IPS DF 4.7 (cell line): ENCODE data around the gene MRGPRX4.
"Not testable (repeated sequence)": the region's sequence is repeated elsewhere in the genome, so short reads cannot be mapped to it uniquely, and the experiment has no call there.

Source experiments
- DNase-seq: peaks from one replicate; pipeline ENCODE4 v3.0.0-alpha.2; 2013; ENCODE audit warnings: low spot score; ENCODE audit errors: extremely low read depth

MRGPRX4 gene

GRCh38 chr11:18172666-18173065 is at the start of gene MRGPRX4:
Gene MRGPRX4, plus strand, starts transcription at chr11:18172837. Its CDS starts 420 bp downstream, at chr11:18173257.
- no peak for DNase-seq

GRCh38 chr11:18131115-18131514 is 41.5 kb upstream of the MRGPRX4 start:
- DNase-seq: not testable (repeated sequence)

DNA sequence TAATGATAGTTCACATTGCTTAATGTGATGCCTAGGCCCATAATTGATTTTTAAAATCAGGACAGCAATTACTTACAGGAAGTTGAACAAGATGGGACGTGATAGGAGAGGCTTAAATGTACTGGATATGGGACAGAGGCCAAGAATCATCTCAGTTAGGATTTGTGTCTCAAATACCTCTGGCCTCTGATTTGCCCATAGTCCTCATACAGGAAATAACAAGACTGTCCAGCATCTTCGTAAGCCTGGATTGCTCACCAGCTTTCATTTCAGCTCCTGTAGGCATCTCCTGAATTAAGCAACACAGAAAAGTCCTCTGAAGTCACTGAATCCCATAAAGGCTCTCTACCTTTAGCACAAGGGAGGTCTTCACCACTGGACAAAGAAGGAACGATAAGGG is 40.3 kb upstream of the MRGPRX4 start, which contains the start of gene MRGPRX3:
Gene MRGPRX3 (plus strand): TSS at position 231 of the 400 bp plus-strand sequence. CDS start 4,632 bp downstream, outside the sequence.
- no peak for DNase-seq

- DNase-seq: no peak
Measured at GRCh38 chr11:18135308-18135707, 37.3 kb upstream of the MRGPRX4 start.

DNA sequence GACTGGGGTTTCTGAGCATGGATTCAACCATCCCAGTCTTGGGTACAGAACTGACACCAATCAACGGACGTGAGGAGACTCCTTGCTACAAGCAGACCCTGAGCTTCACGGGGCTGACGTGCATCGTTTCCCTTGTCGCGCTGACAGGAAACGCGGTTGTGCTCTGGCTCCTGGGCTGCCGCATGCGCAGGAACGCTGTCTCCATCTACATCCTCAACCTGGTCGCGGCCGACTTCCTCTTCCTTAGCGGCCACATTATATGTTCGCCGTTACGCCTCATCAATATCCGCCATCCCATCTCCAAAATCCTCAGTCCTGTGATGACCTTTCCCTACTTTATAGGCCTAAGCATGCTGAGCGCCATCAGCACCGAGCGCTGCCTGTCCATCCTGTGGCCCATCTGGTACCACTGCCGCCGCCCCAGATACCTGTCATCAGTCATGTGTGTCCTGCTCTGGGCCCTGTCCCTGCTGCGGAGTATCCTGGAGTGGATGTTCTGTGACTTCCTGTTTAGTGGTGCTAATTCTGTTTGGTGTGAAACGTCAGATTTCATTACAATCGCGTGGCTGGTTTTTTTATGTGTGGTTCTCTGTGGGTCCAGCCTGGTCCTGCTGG is 35.3 kb upstream of the MRGPRX4 start:
- no peak for DNase-seq

DNA sequence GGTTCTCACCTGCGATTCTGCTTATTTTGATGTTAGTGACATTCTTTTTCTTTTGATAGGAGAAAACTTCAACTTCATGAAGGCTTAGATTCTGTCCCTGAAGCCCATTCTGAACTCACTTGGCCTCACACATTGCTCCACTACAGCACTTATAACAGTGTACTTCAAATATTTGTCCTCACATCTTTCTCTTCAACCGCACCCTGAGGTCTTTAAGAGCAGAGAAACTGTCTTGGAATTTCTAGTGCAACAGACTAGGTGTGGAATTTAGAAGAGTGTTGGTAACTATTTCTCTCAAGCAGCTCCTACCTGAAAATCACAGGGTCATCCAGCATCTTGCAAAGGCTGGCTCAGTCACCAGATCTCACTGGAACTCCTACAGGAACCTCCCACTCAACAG is 32.5 kb upstream of the MRGPRX4 start:
- no peak for DNase-seq

GRCh38 chr11:18144243-18144642 is 28.4 kb upstream of the MRGPRX4 start:
- DNase-seq: no peak

GRCh38 chr11:18145025-18145424 is 27.6 kb upstream of the MRGPRX4 start:
- DNase-seq: no peak

DNA sequence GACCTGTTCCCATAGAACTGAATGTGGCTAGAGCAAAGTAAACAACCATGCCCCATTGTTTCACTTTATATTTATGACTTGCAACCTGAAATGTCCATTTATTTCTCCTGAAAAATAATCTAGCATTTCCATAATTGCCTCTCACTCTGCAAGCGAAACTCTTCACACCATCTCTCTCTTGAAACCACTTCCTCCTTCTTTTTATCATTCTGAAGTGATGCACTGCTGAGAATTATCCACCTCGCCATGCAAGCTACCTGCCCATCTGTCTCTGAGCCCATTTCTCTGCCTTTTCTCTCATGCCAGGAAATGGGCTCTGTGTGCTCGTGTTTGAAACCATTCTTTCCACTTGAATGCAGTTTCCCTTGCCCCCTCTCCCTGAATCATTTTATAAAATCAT is 26.8 kb upstream of the MRGPRX4 start:
- DNase-seq: no peak

DNA sequence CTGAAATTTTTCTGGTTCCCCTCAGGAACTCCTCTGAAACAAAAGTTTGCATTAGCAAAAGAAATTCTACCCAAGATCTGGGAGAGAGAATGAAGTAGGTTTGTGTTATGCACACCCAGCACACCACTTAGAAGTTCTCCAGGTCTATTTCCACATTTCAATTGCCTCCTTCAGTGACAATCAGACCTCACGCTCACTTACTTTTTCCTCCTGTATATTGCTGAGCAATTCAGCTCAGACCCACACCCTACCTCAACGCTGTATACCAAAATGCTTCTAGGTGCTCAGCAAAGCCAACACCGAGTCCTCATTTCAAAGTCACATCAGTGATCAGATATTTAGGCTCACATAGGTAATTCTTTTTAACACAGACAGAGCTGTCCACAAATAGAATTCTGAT is 21.1 kb upstream of the MRGPRX4 start:
- no peak for DNase-seq

- no peak for DNase-seq
Measured at GRCh38 chr11:18168372-18168771, 4.3 kb upstream of the MRGPRX4 start.

DNA sequence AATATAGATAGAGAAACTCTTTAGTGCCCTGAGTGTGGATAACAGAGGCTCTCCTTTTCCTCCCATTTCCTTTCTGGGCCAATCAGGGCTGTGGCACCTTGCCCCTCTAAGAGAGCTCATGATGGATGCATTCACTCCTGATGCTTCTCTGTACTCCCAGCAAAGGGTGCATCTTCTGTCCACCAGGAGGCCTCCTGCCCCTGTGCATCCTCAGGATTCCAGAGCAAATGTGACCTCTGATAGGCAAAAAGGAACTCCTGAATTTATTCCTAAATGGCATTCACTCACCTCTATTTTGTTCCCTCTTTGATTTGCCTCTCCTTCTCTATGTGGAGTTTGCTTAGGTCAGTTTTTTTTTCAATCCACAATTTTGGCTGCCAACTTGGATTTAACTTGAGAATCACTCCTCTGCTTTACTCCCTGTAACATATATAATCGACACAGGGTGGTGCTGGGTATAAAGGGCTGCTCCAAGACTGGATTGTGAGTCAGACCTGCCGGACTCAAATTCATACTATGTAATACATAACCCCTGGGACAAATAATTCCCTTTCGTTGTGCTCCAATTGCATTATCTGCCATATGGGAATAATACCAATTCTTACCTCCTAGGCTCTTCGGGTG is 1.1 kb upstream of the MRGPRX4 start:
- DNase-seq: peak; percentile 44

GRCh38 chr11:18173225-18173866 is 709 bp downstream of the MRGPRX4 start:
- no peak for DNase-seq

DNA sequence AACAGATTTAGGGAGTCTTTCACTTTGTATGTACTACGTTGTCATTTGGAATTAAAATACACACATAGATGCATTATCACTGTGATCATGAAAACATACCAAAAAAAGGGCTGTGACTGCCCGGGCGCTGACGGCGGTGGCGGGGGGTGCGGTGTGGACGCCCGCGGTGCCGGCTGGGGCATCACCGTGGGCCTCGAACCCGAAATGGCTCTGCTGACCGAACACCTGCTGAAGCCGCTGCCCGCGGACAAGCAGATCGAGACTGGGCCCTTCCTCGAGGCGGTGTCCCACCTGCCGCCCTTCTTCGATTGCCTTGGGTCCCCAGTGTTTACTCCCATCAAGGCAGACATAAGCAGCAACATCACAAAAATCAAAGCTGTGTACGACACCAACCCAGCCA is 16.2 kb downstream of the MRGPRX4 start:
- no peak for DNase-seq

- not testable (repeated sequence) for DNase-seq
Measured at GRCh38 chr11:18189476-18190245, 17.0 kb downstream of the MRGPRX4 start.

DNA sequence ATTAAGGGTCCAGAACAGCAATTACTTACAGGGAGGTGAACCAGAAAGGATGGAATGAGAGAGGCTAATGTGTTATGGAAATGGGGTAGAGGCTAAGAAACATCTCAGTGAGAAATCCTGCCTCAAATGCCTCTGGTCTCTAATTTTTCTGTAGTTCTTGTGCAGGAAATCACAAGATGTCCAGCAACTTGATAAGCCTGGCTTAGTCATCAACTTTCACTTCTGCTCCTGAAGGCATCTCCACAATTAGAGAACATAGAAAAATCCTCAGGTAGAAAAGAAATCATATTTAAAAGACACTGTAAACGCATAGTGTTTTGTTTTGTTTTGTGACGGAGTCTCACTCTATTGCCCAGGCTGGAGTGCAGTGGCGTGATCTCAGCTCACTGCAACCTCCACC is 18.7 kb downstream of the MRGPRX4 start:
- no peak for DNase-seq

GRCh38 chr11:18193010-18193409 is 20.4 kb downstream of the MRGPRX4 start:
- DNase-seq: peak; percentile 44

GRCh38 chr11:18196532-18196931 is 23.9 kb downstream of the MRGPRX4 start:
- no peak for DNase-seq

DNA sequence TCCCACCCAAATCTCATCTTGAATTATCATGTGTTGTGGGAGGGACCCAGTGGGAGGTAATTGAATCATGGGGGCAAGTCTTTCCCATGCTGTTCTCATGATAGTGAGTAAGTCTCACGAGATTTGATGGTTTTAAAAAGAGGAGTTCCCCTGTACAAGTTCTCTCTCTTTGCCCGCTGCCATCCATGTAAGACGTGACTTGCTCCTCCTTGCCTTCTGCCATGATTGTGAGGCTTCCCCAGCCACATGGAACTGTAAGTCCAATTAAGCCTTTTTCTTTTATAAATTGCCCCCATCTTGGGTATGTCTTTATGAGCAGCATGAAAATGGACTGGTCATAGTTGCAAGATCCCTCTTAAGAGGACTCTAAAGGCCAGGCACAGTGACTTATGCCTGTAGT is 25.1 kb downstream of the MRGPRX4 start:
- DNase-seq: not testable (repeated sequence)

- peak; percentile 28 for DNase-seq
Measured at GRCh38 chr11:18203723-18204122, 31.1 kb downstream of the MRGPRX4 start.

DNA sequence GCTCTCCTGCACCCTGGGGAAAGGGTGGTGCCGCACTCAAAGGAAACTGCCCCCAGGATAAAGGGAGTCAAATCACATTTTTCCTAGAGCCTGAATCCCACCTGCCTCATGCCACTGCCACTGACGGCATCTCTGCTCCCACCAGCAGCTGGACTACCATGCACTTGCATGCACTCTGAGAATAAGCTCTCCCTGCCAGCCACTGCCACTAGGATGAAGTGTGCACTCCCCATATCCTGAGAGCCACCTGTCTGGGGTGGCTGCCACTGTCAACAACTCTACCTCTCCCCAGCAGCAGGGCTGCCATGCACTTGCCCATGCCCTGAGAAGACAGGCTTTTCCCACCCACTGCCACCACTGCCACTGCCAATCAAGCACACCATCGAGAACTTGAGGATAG is 31.6 kb downstream of the MRGPRX4 start:
- DNase-seq: no peak

DNA sequence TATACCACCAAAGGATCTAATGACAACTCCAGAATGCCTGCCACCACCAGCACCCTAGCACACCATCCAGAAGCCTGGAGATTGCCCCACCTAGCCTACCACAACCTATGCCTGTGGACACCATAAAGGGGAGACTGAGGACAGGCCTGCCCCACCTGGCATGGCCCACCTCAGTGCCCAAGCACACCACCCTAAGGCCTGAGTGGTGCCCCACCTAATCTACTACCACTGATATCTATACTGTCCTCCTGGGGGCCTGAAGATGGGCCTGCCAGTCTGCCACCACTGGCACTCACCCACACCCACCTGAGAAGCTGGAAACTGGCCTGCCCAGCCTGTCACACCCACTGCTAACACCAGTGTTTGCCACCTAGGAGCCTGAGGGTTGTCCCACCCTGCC is 32.1 kb downstream of the MRGPRX4 start:
- DNase-seq: no peak
